Activated CD8-positive, alpha-beta T cell treated with anti-CD3 and anti-CD28 coated beads for 36 hours (primary cell): ENCODE data around the gene EPHB1. TPM values are rescaled to one million over a fixed set of nuclear protein-coding genes. Genes with fewer than 3 reads are reported as not detected.

ENCODE experiments used
- ATAC-seq: fragments of 200-7000 bp; cut with Tn5 transposase; one replicate; pipeline ENCODE4 v1.10.0; 2021; ENCODE audit warnings: mild to moderate bottlenecking, moderate library complexity
- CTCF ChIA-PET: fragments of 350-600 bp; sonication (Branson Sonifier 250); formaldehyde crosslinking; loops from one replicate; lab custom pipeline; 2021; ENCODE audit warnings: antibody characterized with exemption; lab: Charles Lee
- POLR2A ChIA-PET: fragments of 350-600 bp; sonication (Branson Sonifier 250); formaldehyde crosslinking; loops from one replicate; lab custom pipeline; 2021; ENCODE audit warnings: antibody characterized with exemption; lab: Charles Lee
- DNase-seq: peaks from one replicate; pipeline ENCODE4 v3.0.0-alpha.2; 2020
- H3K27ac Mint-ChIP-seq: one replicate; pipeline ENCODE4 v1.8.0; 2021; ENCODE audit warnings: mild to moderate bottlenecking, mixed read lengths
- H3K27me3 Mint-ChIP-seq: one replicate; pipeline ENCODE4 v1.8.0; 2021; ENCODE audit warnings: mixed read lengths
- H3K36me3 Mint-ChIP-seq: one replicate; pipeline ENCODE4 v1.8.0; 2021; ENCODE audit warnings: low read depth, mixed read lengths
- H3K4me1 Mint-ChIP-seq: one replicate; pipeline ENCODE4 v1.8.0; 2021; ENCODE audit warnings: low read depth, mixed read lengths
- H3K4me3 Mint-ChIP-seq: one replicate; pipeline ENCODE4 v1.8.0; 2021; ENCODE audit warnings: mild to moderate bottlenecking, moderate library complexity, mixed read lengths
- H3K9me3 Mint-ChIP-seq: one replicate; pipeline ENCODE4 v1.8.0; 2021; ENCODE audit warnings: mixed read lengths
- CTCF ChIP-seq: fragments of 200-600 bp; IDR thresholded peaks from one replicate; pipeline ENCODE4 v1.8.0; 2022; ENCODE audit warnings: antibody characterized with exemption, mild to moderate bottlenecking
- intact Hi-C: fragments of 100-400 bp; cut with micrococcal nuclease; formaldehyde crosslinking; loops from one replicate; pipeline ENCODE4 v1.10.0; 2022
- total RNA-seq, 2 experiments: library from RNA; stranded (reverse); gene quantifications; one replicate each; pipeline ENCODE4 v1.2.3, GENCODE V29; 2021

EPHB1 gene
- total RNA-seq, 2 experiments from 2014 or later: 0.78 TPM; not detected in 1

- Mint-ChIP-seq H3K27me3 (no peaks in the 10 kb centered on the region), H3K36me3 (no peaks in the 10 kb centered on the region), H3K9me3 (no peaks in the 10 kb centered on the region), H3K4me3 (no peak overlapping the region), H3K4me1 (no peaks in the 10 kb centered on the region), H3K27ac (no peak overlapping the region)
- POLR2A ChIA-PET: no interaction called here
- CTCF ChIA-PET: interaction anchor here (0.7 to 2.9 kb wide), 8 partner anchors 10 to 184 kb away, joined by 3 to 37 read pairs (median 3); no protein-coding TSS in a partner anchor
- TF ChIP-seq CTCF: no peak
- ATAC-seq (no peak), DNase-seq (no peak)
- intact Hi-C loops: no loop called here
These were observed 39.2 kb upstream of the EPHB1 start for GRCh38 chr3:134755821-134756220.

- no peaks in the 10 kb centered on the region for H3K27me3 Mint-ChIP-seq
- POLR2A ChIA-PET: no interaction called here
- H3K4me3 Mint-ChIP-seq: no peak overlapping the region
- CTCF ChIA-PET: interaction anchor here (0.6 to 1.2 kb wide), 2 partner anchors 22 to 157 kb away, joined by 3 read pairs; no protein-coding TSS in a partner anchor
- no peaks in the 10 kb centered on the region for H3K4me1 Mint-ChIP-seq
- TF ChIP-seq CTCF: no peak
- no peaks in the 10 kb centered on the region for H3K36me3 Mint-ChIP-seq
- no peak overlapping the region for H3K27ac Mint-ChIP-seq
- H3K9me3 Mint-ChIP-seq: no peaks in the 10 kb centered on the region
- no peak for ATAC-seq
- DNase-seq: no peak
- intact Hi-C loops: no loop called here
These were observed 37.5 kb upstream of the EPHB1 start for GRCh38 chr3:134757549-134758069.

- DNase-seq (no peak), ATAC-seq (no peak)
- H3K4me1 Mint-ChIP-seq: no peaks in the 10 kb centered on the region
- no peaks in the 10 kb centered on the region for H3K36me3 Mint-ChIP-seq
- intact Hi-C loops: no loop called here
- H3K27ac Mint-ChIP-seq: no peak overlapping the region
- no peak overlapping the region for H3K4me3 Mint-ChIP-seq
- TF ChIP-seq CTCF: no peak
- no peaks in the 10 kb centered on the region for H3K9me3 Mint-ChIP-seq
- CTCF ChIA-PET: no interaction called here
- H3K27me3 Mint-ChIP-seq: no peaks in the 10 kb centered on the region
- POLR2A ChIA-PET: no interaction called here
These were observed 33.8 kb upstream of the EPHB1 start for GRCh38 chr3:134761213-134761612.

GRCh38 chr3:134762016-134762415 is 33.0 kb upstream of the EPHB1 start:
- POLR2A ChIA-PET: no interaction called here
- H3K4me1 Mint-ChIP-seq: no peaks in the 10 kb centered on the region
- H3K4me3 Mint-ChIP-seq: no peak overlapping the region
- intact Hi-C loops: no loop called here
- no peaks in the 10 kb centered on the region for H3K36me3 Mint-ChIP-seq
- H3K27me3 Mint-ChIP-seq: no peaks in the 10 kb centered on the region
- no peak overlapping the region for H3K27ac Mint-ChIP-seq
- H3K9me3 Mint-ChIP-seq: no peaks in the 10 kb centered on the region
- DNase-seq: no peak
- CTCF ChIA-PET: no interaction called here
- TF ChIP-seq CTCF: no peak
- no peak for ATAC-seq

GRCh38 chr3:134765468-134765867 is 29.6 kb upstream of the EPHB1 start:
- no peak overlapping the region for H3K4me3 Mint-ChIP-seq
- H3K36me3 Mint-ChIP-seq: no peaks in the 10 kb centered on the region
- H3K4me1 Mint-ChIP-seq: no peaks in the 10 kb centered on the region
- ChIA-PET CTCF (interaction anchor here (1.1 kb wide), 1 partner anchor 10 kb away, joined by 6 read pairs; no protein-coding TSS in a partner anchor), POLR2A (no interaction called here)
- no peak for TF ChIP-seq CTCF
- H3K27ac Mint-ChIP-seq: no peak overlapping the region
- no peak for DNase-seq
- H3K27me3 Mint-ChIP-seq: no peaks in the 10 kb centered on the region
- ATAC-seq: no peak
- intact Hi-C loops: no loop called here
- H3K9me3 Mint-ChIP-seq: no peaks in the 10 kb centered on the region
